Loucy (cell line): ENCODE data around the gene CCDC138.

Source experiments
- EZH2phosphoT487 ChIP-seq: fragments of 200-600 bp; IDR thresholded peaks from 2 replicates; pipeline ENCODE4 v1.6.1; 2018; ENCODE audit warnings: antibody characterized with exemption, mild to moderate bottlenecking, moderate library complexity, borderline replicate concordance
- TF ChIP-seq, protein P1 (sequence below): fragments of 200-600 bp; sonication (generic); conservative IDR thresholded peaks from 2 replicates; pipeline ENCODE4 v1.5.1; 2014; ENCODE audit warnings: mild to moderate bottlenecking, antibody characterized with exemption, low read length

- TF ChIP-seq, protein P1, sequence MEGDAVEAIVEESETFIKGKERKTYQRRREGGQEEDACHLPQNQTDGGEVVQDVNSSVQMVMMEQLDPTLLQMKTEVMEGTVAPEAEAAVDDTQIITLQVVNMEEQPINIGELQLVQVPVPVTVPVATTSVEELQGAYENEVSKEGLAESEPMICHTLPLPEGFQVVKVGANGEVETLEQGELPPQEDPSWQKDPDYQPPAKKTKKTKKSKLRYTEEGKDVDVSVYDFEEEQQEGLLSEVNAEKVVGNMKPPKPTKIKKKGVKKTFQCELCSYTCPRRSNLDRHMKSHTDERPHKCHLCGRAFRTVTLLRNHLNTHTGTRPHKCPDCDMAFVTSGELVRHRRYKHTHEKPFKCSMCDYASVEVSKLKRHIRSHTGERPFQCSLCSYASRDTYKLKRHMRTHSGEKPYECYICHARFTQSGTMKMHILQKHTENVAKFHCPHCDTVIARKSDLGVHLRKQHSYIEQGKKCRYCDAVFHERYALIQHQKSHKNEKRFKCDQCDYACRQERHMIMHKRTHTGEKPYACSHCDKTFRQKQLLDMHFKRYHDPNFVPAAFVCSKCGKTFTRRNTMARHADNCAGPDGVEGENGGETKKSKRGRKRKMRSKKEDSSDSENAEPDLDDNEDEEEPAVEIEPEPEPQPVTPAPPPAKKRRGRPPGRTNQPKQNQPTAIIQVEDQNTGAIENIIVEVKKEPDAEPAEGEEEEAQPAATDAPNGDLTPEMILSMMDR: no peak
- no peak for TF ChIP-seq EZH2phosphoT487
These were observed 79.5 kb downstream of the CCDC138 start for GRCh38 chr2:108866041-108866440.
